Gastroesophageal sphincter (tissue), 4 donors: ENCODE results near the gene ATP5MC2. TPM values are rescaled to one million over a fixed set of nuclear protein-coding genes. Genes with fewer than 3 reads are reported as not detected.
A peak's percentile ranks its signal among the peaks of the same experiment; 100 is the strongest.

Experiments
- ATAC-seq: fragments of 150-250 bp; one replicate; pipeline ENCODE4 v1.9.1; 2016; ENCODE audit warnings: mild to moderate bottlenecking, moderate library complexity
- H3K27ac ChIP-seq, 4 donors: fragments of 200-600 bp; sonication (generic) in 3 of 4; 1 replicate in 3 of 4; 2 replicates in 1 of 4; pipeline ENCODE4 v1.5.1; 2016 to 2019
- H3K27me3 ChIP-seq: fragments of 200-600 bp; sonication (generic); one replicate; pipeline ENCODE4 v1.5.1; 2019
- H3K36me3 ChIP-seq, 2 donors: fragments of 200-600 bp; sonication (generic); one replicate each; pipeline ENCODE4 v1.5.1; 2019; ENCODE audit warnings: control low read depth in 1 of 2
- H3K4me1 ChIP-seq, 3 donors: fragments of 200-600 bp; sonication (generic); 1 replicate in 2 of 3; 2 replicates in 1 of 3; pipeline ENCODE4 v1.5.1; 2016 to 2019; ENCODE audit warnings: control low read depth in 2 of 3
- H3K4me3 ChIP-seq, 2 donors: fragments of 200-600 bp; sonication (generic); one replicate each; pipeline ENCODE4 v1.5.1; 2019; ENCODE audit warnings: mild to moderate bottlenecking in 1 of 2, moderate library complexity in 1 of 2
- H3K9me3 ChIP-seq, 3 donors: fragments of 200-600 bp; sonication (generic); one replicate each; pipeline ENCODE4 v1.5.1; 2017 to 2019; ENCODE audit warnings: control low read depth in 2 of 3
- EP300 ChIP-seq: sonication (generic); formaldehyde crosslinking; IDR thresholded peaks from one replicate; pipeline ENCODE4 v1.6.1; 2017; ENCODE audit warnings: antibody characterized with exemption, mild to moderate bottlenecking
- POLR2A ChIP-seq, 2 donors: fragments of 450-650 bp; IDR thresholded peaks; one replicate each; pipeline ENCODE4 v1.6.1; 2017; ENCODE audit warnings: antibody characterized with exemption in 2 of 2, mild to moderate bottlenecking in 2 of 2, moderate library complexity in 1 of 2
- POLR2AphosphoS5 ChIP-seq: sonication (generic); formaldehyde crosslinking; IDR thresholded peaks from one replicate; pipeline ENCODE4 v1.6.1; 2017; ENCODE audit warnings: antibody characterized with exemption
- WGBS, 2 donors: methylation state at CpG; one replicate each; pipeline ENCODE4 v1.1.5; 2018; ENCODE audit warnings: low coverage in 1 of 2; 5-methylcytosine and 5-hydroxymethylcytosine counted together
- total RNA-seq, 4 donors: library from RNA; depleted of rRNA; stranded (reverse); fragments of >200 nt; gene quantifications; one replicate each; pipeline ENCODE4 v1.1.0, GENCODE V29; 2016
- TF ChIP-seq, protein P1 (sequence below), 4 experiments: fragments of 200-600 bp in 2 of 4; fragments of 450-650 bp in 2 of 4; sonication (generic) in 1 of 4; IDR thresholded peaks; one replicate each; pipeline ENCODE4 v1.5.1; 2017 to 2019; ENCODE audit warnings: antibody characterized with exemption in 4 of 4, mild to moderate bottlenecking in 2 of 4, moderate library complexity in 2 of 4

The ATP5MC2 gene
- total RNA-seq, 4 donors from 2014 or later = 197 to 324 (median 245) TPM

DNA sequence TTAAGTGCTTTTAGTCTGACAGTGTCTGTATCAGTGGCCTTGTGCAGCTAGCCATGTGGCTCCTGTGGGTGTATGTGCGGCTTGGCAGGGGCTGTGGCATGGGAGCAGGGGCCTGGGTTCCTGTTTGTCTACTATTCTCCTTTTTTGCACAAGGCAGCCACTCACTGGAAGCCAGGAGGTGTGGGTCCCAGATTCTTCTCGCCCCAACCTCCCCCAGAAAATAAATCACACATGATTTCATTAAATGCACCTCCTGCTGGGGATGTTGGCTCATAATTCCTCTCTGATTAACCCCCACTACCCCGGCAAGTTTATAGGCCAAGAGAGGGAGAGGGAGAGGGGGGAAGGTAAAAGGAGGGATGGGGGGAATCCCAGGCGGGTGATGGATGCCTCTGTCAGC lies 33.8 kb upstream of the ATP5MC2 start:
- Histone ChIP-seq H3K9me3 (no peaks in the 10 kb centered on the region), H3K27ac (no peak overlapping the region), H3K27me3 (peaks cover 16% of the 10 kb centered on the region), H3K4me1 (peaks cover 0 to 6% (median 0%) of the 10 kb centered on the region in 3 donors), H3K4me3 (no peak overlapping the region), H3K36me3 (peaks cover 0 to 36% of the 10 kb centered on the region in 2 donors)
- ATAC-seq = no peak
- TF ChIP-seq, protein P1, sequence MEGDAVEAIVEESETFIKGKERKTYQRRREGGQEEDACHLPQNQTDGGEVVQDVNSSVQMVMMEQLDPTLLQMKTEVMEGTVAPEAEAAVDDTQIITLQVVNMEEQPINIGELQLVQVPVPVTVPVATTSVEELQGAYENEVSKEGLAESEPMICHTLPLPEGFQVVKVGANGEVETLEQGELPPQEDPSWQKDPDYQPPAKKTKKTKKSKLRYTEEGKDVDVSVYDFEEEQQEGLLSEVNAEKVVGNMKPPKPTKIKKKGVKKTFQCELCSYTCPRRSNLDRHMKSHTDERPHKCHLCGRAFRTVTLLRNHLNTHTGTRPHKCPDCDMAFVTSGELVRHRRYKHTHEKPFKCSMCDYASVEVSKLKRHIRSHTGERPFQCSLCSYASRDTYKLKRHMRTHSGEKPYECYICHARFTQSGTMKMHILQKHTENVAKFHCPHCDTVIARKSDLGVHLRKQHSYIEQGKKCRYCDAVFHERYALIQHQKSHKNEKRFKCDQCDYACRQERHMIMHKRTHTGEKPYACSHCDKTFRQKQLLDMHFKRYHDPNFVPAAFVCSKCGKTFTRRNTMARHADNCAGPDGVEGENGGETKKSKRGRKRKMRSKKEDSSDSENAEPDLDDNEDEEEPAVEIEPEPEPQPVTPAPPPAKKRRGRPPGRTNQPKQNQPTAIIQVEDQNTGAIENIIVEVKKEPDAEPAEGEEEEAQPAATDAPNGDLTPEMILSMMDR (IDR thresholded peaks at IDR 0.05) = no peak
- TF ChIP-seq EP300 (no peak), POLR2A (IDR thresholded peaks at IDR 0.05) (no peak), POLR2AphosphoS5 (peak; percentile 2)
- 29% methylated on average over 4 of the region's 4 CpGs; no CpG with 5 or more reads in 1 of the 2 donors for WGBS, 2 donors

- ATAC-seq = no peak
Measured at GRCh38 chr12:53706080-53706479, 30.2 kb upstream of the ATP5MC2 start.

GRCh38 chr12:53703756-53704155 lies 27.9 kb upstream of the ATP5MC2 start:
- H3K9me3 ChIP-seq = no peaks in the 10 kb centered on the region
- H3K36me3 ChIP-seq = no peaks in the 10 kb centered on the region
- H3K27me3 ChIP-seq = peaks cover 73% of the 10 kb centered on the region
- no peak for ATAC-seq
- 62 to 74% methylated on average over 4 of the region's 4 CpGs for WGBS, 2 donors
- no peak overlapping the region for H3K27ac ChIP-seq
- H3K4me3 ChIP-seq = no peak overlapping the region
- H3K4me1 ChIP-seq = peaks cover 0 to 3% (median 0%) of the 10 kb centered on the region in 3 donors
- no peak for TF ChIP-seq EP300
- TF ChIP-seq POLR2AphosphoS5 = no peak
- TF ChIP-seq, protein P1 (IDR thresholded peaks at IDR 0.05) = no peak
- TF ChIP-seq POLR2A (IDR thresholded peaks at IDR 0.05) = no peak

More at GRCh38 chr12:53706080-53706479, 30.2 kb upstream of the ATP5MC2 start:
- Histone ChIP-seq H3K36me3 (peaks cover 0 to under 1% of the 10 kb centered on the region in 2 donors), H3K4me1 (peaks cover 0 to 10% (median 0%) of the 10 kb centered on the region in 3 donors), H3K27me3 (peaks cover 50% of the 10 kb centered on the region), H3K9me3 (no peaks in the 10 kb centered on the region), H3K4me3 (no peak overlapping the region), H3K27ac (no peak overlapping the region)
- WGBS, 2 donors = 33 to 54% methylated on average over 1 of the region's 1 CpG
- TF ChIP-seq POLR2AphosphoS5 (no peak), POLR2A (IDR thresholded peaks at IDR 0.05) (no peak), EP300 (no peak)
- TF ChIP-seq, protein P1 (IDR thresholded peaks at IDR 0.05) = no peak

DNA sequence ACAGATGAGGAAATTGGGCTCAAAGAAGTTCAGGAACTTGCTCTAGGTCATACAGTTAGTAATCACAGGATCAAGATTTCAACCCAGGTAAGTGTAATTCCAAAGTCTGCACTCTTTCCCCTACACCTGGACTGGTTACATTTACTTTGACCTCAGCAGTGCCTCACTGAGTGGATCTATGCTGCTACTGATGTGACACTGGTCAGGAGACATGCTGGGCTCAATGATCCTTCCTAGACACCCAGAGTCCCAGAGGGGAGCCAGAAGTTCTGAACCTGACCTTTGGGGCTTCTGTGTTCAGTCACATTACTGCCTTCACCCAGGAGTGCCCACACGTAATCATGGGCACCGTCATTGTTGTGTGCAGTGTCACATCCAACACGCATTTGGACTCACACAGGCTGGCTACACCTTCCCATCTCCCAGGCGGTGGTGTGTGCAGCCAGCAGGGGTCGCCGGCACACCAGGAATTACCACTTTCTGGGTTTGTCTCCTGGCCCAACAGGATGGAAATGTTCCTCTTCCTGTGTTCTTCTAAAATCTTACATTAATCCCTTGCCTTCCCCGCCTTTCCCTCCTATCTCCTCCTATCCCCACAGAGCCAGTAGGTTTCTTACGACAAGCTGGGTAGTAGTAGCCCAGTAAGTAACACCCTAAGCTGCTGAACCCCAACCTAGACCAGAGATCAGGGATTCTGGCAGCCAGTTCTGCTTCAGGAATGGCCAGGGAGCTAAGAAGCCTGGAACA lies 25.8 kb upstream of the ATP5MC2 start:
- Histone ChIP-seq H3K4me3 (no peak overlapping the region), H3K36me3 (no peaks in the 10 kb centered on the region), H3K4me1 (peaks cover 0 to 6% (median 0%) of the 10 kb centered on the region in 3 donors), H3K27ac (no peak overlapping the region), H3K9me3 (no peaks in the 10 kb centered on the region), H3K27me3 (peaks cover 94% of the 10 kb centered on the region)
- 8% methylated on average over 7 of the region's 8 CpGs; no CpG with 5 or more reads in 1 of the 2 donors for WGBS, 2 donors
- TF ChIP-seq, protein P1 (IDR thresholded peaks at IDR 0.05) = peak in 3 of 4 experiments; percentile 84 to 92 (median 87)
- TF ChIP-seq POLR2A (IDR thresholded peaks at IDR 0.05) = no peak
- ATAC-seq = peak; percentile 92

DNA sequence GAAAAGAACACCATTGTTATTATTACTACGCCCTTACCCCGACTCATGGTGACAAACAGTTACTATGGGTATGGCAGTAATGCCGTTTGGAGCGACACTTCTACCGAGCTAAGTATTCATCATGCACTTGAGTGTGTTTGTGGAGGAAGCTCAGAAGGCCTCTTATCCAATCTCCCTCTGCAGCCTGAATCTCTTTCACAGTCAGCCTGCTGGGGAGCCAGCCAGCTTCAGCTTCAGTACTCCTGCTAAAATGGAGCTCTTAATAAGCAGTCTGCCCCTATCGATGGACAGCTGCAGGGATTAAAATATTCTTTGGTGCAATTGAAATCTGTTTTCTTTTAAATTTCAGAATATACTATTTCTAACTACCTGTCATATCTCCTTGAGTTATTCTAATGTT lies 24.7 kb upstream of the ATP5MC2 start:
- TF ChIP-seq POLR2AphosphoS5 = no peak
- no peak for TF ChIP-seq EP300
- TF ChIP-seq POLR2A (IDR thresholded peaks at IDR 0.05) = no peak
- TF ChIP-seq, protein P1 (IDR thresholded peaks at IDR 0.05) = no peak
- Histone ChIP-seq H3K9me3 (no peaks in the 10 kb centered on the region), H3K27me3 (peaks cover 96% of the 10 kb centered on the region), H3K4me1 (peaks cover 0 to 17% (median 4%) of the 10 kb centered on the region in 3 donors), H3K36me3 (no peaks in the 10 kb centered on the region), H3K27ac (no peak overlapping the region), H3K4me3 (no peak overlapping the region)
- ATAC-seq = no peak
- WGBS, 2 donors = 33 to 50% methylated on average over 3 to 6 of the region's 6 CpGs
